ENCODE results near the gene B4GALT3. TPM values are rescaled to one million over a fixed set of nuclear protein-coding genes. Genes with fewer than 3 reads are reported as not detected.

B4GALT3 gene
- total RNA-seq, 1 donor from 2014 or later = 12.9 TPM

- Histone ChIP-seq H3K27me3 (ENCODE audit: control insufficient read depth, insufficient read depth, low read length) (no peaks in the 10 kb centered on the region), H3K4me3 (ENCODE audit: low read depth, low read length) (no peak overlapping the region), H3K36me3 (ENCODE audit: control insufficient read depth, insufficient read depth, low read length) (no peaks in the 10 kb centered on the region)
- no peak for TF ChIP-seq CTCF (IDR thresholded peaks at IDR 0.05; ENCODE audit: insufficient read depth, low read length, severe bottlenecking)
- no peak for FAIRE-seq
- DNase-seq (ENCODE audit: low read depth) = no peak
Measured at GRCh38 chr1:161196111-161196510, 18.8 kb upstream of the B4GALT3 start.

GRCh38 chr1:161195171-161195570 is 17.9 kb upstream of the B4GALT3 start:
- Histone ChIP-seq H3K27me3 (ENCODE audit: control insufficient read depth, insufficient read depth, low read length) (no peaks in the 10 kb centered on the region), H3K4me3 (ENCODE audit: low read depth, low read length) (no peak overlapping the region), H3K36me3 (ENCODE audit: control insufficient read depth, insufficient read depth, low read length) (no peaks in the 10 kb centered on the region)
- DNase-seq (ENCODE audit: low read depth) (no peak), FAIRE-seq (no peak)
- TF ChIP-seq CTCF (IDR thresholded peaks at IDR 0.05; ENCODE audit: insufficient read depth, low read length, severe bottlenecking) = no peak

GRCh38 chr1:161193561-161194235 is 16.4 kb upstream of the B4GALT3 start:
- no peak for FAIRE-seq
- no peak for DNase-seq (ENCODE audit: low read depth)
- no peaks in the 10 kb centered on the region for H3K27me3 ChIP-seq (ENCODE audit: control insufficient read depth, insufficient read depth, low read length)
- H3K4me3 ChIP-seq (ENCODE audit: low read depth, low read length) = no peak overlapping the region
- no peaks in the 10 kb centered on the region for H3K36me3 ChIP-seq (ENCODE audit: control insufficient read depth, insufficient read depth, low read length)
- TF ChIP-seq CTCF (IDR thresholded peaks at IDR 0.05; ENCODE audit: insufficient read depth, low read length, severe bottlenecking) = no peak

GRCh38 chr1:161192476-161193465 is 15.5 kb upstream of the B4GALT3 start:
- DNase-seq (ENCODE audit: low read depth) = peak; percentile 51
- no peak for FAIRE-seq
- peak; percentile 96 for TF ChIP-seq CTCF (IDR thresholded peaks at IDR 0.05; ENCODE audit: insufficient read depth, low read length, severe bottlenecking)
- Histone ChIP-seq H3K36me3 (ENCODE audit: control insufficient read depth, insufficient read depth, low read length) (no peaks in the 10 kb centered on the region), H3K27me3 (ENCODE audit: control insufficient read depth, insufficient read depth, low read length) (no peaks in the 10 kb centered on the region), H3K4me3 (ENCODE audit: low read depth, low read length) (no peak overlapping the region)

- TF ChIP-seq CTCF (IDR thresholded peaks at IDR 0.05; ENCODE audit: insufficient read depth, low read length, severe bottlenecking) = no peak
- no peak for DNase-seq (ENCODE audit: low read depth)
- no peak for FAIRE-seq
- H3K4me3 ChIP-seq (ENCODE audit: low read depth, low read length) = no peak overlapping the region
- H3K27me3 ChIP-seq (ENCODE audit: control insufficient read depth, insufficient read depth, low read length) = no peaks in the 10 kb centered on the region
- H3K36me3 ChIP-seq (ENCODE audit: control insufficient read depth, insufficient read depth, low read length) = no peaks in the 10 kb centered on the region
Measured at GRCh38 chr1:161191971-161192370, 14.7 kb upstream of the B4GALT3 start.
